ENCODE measurements around the gene SPINDOC. TPM values are rescaled to one million over a fixed set of nuclear protein-coding genes. Genes with fewer than 3 reads are reported as not detected.

Gene SPINDOC
- total and polyA plus RNA-seq, 2 experiments from 2014 or later, result 8.2 to 44.5 TPM

DNA sequence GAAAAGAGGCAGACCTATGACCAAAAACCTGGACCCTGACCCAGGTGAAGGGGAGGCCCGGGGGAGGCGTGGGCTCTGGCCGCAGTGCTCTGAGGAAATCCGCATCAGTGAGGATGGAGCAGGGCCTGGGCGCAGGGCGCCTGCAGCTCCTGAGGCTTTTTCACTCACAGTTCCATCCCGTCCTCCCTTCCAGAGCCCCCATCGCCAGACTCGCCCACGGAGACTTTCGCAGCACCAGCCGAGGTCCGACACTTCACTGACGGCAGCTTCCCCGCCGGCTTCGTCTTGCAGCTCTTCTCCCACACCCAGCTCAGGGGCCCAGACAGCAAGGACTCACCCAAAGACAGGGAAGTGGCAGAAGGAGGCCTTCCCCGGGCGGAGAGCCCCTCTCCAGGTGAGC lies 5.4 kb downstream of the SPINDOC start:
- no peaks in the 10 kb centered on the region for H3K27me3 ChIP-seq
- no peaks in the 10 kb centered on the region for H3K9me3 ChIP-seq (ENCODE audit: low read depth)
- H3K27ac ChIP-seq, result no peak overlapping the region
- peaks cover 46% of the 10 kb centered on the region for H3K36me3 ChIP-seq
- no peak for DNase-seq (ENCODE audit: low read depth in 1 of 2, low spot score in 1 of 2)
- TF ChIP-seq, protein P1, sequence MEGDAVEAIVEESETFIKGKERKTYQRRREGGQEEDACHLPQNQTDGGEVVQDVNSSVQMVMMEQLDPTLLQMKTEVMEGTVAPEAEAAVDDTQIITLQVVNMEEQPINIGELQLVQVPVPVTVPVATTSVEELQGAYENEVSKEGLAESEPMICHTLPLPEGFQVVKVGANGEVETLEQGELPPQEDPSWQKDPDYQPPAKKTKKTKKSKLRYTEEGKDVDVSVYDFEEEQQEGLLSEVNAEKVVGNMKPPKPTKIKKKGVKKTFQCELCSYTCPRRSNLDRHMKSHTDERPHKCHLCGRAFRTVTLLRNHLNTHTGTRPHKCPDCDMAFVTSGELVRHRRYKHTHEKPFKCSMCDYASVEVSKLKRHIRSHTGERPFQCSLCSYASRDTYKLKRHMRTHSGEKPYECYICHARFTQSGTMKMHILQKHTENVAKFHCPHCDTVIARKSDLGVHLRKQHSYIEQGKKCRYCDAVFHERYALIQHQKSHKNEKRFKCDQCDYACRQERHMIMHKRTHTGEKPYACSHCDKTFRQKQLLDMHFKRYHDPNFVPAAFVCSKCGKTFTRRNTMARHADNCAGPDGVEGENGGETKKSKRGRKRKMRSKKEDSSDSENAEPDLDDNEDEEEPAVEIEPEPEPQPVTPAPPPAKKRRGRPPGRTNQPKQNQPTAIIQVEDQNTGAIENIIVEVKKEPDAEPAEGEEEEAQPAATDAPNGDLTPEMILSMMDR (IDR thresholded peaks at IDR 0.05; ENCODE audit: low read depth, low read length), result no peak
- no peaks in the 10 kb centered on the region for H3K4me1 ChIP-seq (ENCODE audit: low read depth)
- no peak overlapping the region for H3K4me3 ChIP-seq

DNA sequence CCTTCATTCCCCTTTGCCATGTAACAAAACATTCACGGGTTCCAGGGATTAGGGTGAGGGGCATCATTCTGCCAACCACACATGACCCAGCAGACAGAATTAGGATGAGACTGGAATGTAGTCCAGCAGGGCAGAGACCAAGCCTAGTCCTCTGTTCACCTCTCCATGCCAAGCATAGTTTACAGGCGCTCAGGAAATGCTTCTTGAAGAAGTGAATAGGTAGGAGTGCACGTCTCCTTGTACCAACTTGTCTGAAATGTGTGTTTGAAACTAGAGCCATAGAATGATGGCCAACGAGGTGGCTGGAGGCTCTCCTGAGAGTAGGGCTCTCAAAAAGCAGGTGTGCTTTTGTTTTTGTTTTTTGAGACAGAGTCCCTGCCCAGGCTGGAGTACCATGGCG lies 8.2 kb downstream of the SPINDOC start:
- Histone ChIP-seq H3K9me3 (ENCODE audit: low read depth) (no peaks in the 10 kb centered on the region), H3K4me1 (ENCODE audit: low read depth) (no peaks in the 10 kb centered on the region), H3K27ac (no peak overlapping the region), H3K36me3 (peaks cover 60% of the 10 kb centered on the region), H3K4me3 (no peak overlapping the region), H3K27me3 (no peaks in the 10 kb centered on the region)
- no peak for DNase-seq (ENCODE audit: low read depth in 1 of 2, low spot score in 1 of 2)
- TF ChIP-seq, protein P1 (IDR thresholded peaks at IDR 0.05; ENCODE audit: low read depth, low read length), result no peak

DNA sequence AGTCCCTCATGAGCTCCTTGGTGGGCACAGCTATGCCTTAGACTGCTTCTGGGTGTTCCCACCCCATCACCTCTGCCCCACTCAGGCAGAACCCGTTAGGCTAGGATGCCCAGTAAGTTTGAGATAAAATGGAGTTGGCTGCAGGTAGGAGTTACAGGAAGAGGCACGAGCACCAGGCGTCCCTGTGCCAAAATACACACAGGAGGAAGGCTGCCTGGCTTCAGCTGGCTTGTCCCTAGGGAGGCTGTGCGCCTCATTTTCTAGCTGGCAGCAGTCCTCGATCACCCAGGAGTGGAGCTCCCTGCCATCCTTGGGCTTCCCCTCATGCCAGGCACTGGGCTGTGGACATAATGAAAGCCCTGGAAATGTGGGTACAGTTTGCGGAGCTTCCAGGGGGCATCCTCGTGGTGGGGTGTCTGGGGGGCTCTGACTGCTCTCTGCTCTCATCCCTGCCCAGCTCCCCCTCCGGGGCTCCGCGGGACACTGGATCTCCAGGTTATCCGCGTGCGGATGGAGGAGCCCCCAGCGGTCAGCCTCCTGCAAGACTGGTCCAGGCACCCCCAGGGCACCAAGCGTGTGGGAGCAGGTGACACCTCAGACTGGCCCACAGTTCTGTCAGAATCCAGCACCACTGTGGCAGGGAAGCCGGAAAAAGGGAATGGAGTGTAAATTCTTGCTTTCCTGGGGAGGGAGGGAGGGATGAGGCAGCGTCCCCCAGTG lies 13.4 kb downstream of the SPINDOC start:
- peaks cover 36% of the 10 kb centered on the region for H3K36me3 ChIP-seq
- DNase-seq (ENCODE audit: low read depth in 1 of 2, low spot score in 1 of 2), result no peak
- H3K4me3 ChIP-seq, result no peak overlapping the region
- TF ChIP-seq, protein P1 (IDR thresholded peaks at IDR 0.05; ENCODE audit: low read depth, low read length), result no peak
- no peaks in the 10 kb centered on the region for H3K9me3 ChIP-seq (ENCODE audit: low read depth)
- no peaks in the 10 kb centered on the region for H3K4me1 ChIP-seq (ENCODE audit: low read depth)
- no peak overlapping the region for H3K27ac ChIP-seq
- no peaks in the 10 kb centered on the region for H3K27me3 ChIP-seq

DNA sequence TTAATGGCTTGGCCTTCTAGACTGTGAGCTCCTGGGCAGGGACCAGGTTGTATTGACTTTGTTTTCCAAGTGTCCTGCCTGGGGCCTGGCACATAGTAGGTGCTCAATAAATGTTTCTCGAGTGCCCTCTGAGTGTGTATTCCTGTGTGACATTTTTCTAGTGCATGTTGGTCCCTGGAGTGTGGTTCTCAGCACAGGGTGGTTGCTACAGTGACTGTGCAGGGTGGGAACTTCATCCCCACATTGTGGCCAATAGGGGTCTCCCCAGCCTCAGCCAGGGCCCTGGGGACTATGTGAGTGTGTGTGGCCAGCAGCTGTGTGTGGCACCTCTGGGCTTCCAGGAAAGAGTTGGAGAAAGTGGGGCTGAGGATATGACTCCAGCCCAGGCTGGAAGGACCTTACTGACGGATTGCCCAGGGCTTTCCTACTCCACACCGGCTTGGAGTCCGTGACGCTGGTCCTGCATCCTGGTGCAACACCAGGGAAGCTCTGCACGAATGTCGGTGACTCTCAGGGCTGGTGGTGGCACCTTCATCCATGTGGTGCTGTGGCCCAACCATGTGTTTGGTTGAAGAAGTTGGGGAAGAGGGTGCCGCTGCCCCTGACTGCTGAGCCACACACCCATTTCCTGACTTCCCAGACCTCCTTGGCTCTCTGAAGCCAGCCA lies 16.7 kb downstream of the SPINDOC start:
- Histone ChIP-seq H3K4me3 (no peak overlapping the region), H3K27ac (no peak overlapping the region), H3K27me3 (no peaks in the 10 kb centered on the region), H3K4me1 (ENCODE audit: low read depth) (no peaks in the 10 kb centered on the region), H3K9me3 (ENCODE audit: low read depth) (no peaks in the 10 kb centered on the region), H3K36me3 (peaks cover 11% of the 10 kb centered on the region)
- TF ChIP-seq, protein P1 (IDR thresholded peaks at IDR 0.05; ENCODE audit: low read depth, low read length), result peak; percentile 34
- peak; percentile 52 to 60 for DNase-seq (ENCODE audit: low read depth in 1 of 2, low spot score in 1 of 2)

DNA sequence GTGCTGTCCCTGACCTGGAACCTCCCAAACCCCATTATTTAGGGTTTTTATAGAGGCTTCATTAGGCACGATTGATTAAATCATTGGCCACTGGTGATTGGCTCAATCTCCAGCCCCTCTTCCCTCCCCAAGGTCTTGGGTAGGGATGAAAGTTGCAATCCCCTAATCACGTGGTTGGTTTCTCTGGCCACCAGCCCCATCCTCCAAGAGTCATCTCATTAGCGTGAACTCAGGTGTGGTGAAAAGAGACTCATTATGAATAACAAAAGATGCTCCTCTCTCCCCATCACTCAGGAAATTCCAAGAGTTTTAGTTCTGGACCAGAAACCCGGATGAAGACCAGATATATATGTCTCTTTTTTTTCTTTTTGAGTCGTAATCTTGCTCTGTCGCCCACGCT lies 18.1 kb downstream of the SPINDOC start:
- H3K27me3 ChIP-seq, result no peaks in the 10 kb centered on the region
- TF ChIP-seq, protein P1 (IDR thresholded peaks at IDR 0.05; ENCODE audit: low read depth, low read length), result no peak
- no peak for DNase-seq (ENCODE audit: low read depth in 1 of 2, low spot score in 1 of 2)
- no peak overlapping the region for H3K27ac ChIP-seq
- H3K4me1 ChIP-seq (ENCODE audit: low read depth), result no peaks in the 10 kb centered on the region
- H3K9me3 ChIP-seq (ENCODE audit: low read depth), result no peaks in the 10 kb centered on the region
- peaks cover 5% of the 10 kb centered on the region for H3K36me3 ChIP-seq
- H3K4me3 ChIP-seq, result no peak overlapping the region
